HEK293T (cell line): ENCODE measurements around the gene KLHL28.

ENCODE experiments used
- FOXK2 ChIP-seq: fragments of 450-650 bp; IDR thresholded peaks from 2 replicates; pipeline ENCODE4 v1.6.1; 2016; ENCODE audit warnings: mild to moderate bottlenecking
- HDGF ChIP-seq: fragments of 450-650 bp; IDR thresholded peaks from 2 replicates; pipeline ENCODE4 v1.6.1; 2017; ENCODE audit warnings: antibody characterized with exemption, borderline replicate concordance
- L3MBTL2 ChIP-seq: fragments of 450-650 bp; conservative IDR thresholded peaks from 2 replicates; pipeline ENCODE4 v1.6.1; 2016; ENCODE audit warnings: mild to moderate bottlenecking
- NFRKB ChIP-seq: fragments of 450-650 bp; IDR thresholded peaks from 2 replicates; pipeline ENCODE4 v1.6.1; 2016; ENCODE audit warnings: mild to moderate bottlenecking, moderate library complexity
- PKNOX1 ChIP-seq: fragments of 450-650 bp; IDR thresholded peaks from 2 replicates; pipeline ENCODE4 v1.6.1; 2016
- SP1 ChIP-seq: fragments of 450-650 bp; IDR thresholded peaks from 2 replicates; pipeline ENCODE4 v1.6.1; 2017
- TARDBP ChIP-seq: fragments of 450-650 bp; IDR thresholded peaks from 2 replicates; pipeline ENCODE4 v1.6.1; 2016

DNA sequence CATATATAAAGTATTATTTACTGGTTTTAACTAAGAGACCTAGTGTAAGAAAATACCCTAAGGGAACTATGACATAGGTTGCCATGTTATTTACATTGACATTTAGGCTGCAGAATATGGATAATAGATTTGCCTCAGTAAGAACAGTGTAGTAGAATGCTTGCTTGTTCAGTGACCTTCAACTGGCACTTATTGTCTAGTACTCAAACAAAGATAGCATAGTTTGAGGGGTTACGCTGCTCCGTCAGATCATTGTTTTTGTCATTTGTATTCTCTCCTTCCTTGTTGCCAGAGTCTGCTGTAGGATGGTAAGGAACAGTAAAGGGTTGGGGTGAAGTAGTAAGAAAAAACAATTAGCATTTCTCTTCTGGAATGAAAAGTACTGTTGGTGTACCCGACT lies 33.4 kb upstream of the KLHL28 start:
- TF ChIP-seq FOXK2 (no peak), NFRKB (no peak), SP1 (no peak), L3MBTL2 (no peak), TARDBP (no peak), HDGF (no peak), PKNOX1 (no peak)
